ENCODE measurements around the gene TRAPPC13.

Gene TRAPPC13

GRCh38 chr5:65702036-65702435 lies 77.2 kb downstream of the TRAPPC13 start:
- FAIRE-seq (no peak), DNase-seq (ENCODE audit: insufficient read length, low spot score) (no peak)
- TF ChIP-seq POLR2A (IDR thresholded peaks at IDR 0.05; ENCODE audit: low read depth, low read length) = no peak

DNA sequence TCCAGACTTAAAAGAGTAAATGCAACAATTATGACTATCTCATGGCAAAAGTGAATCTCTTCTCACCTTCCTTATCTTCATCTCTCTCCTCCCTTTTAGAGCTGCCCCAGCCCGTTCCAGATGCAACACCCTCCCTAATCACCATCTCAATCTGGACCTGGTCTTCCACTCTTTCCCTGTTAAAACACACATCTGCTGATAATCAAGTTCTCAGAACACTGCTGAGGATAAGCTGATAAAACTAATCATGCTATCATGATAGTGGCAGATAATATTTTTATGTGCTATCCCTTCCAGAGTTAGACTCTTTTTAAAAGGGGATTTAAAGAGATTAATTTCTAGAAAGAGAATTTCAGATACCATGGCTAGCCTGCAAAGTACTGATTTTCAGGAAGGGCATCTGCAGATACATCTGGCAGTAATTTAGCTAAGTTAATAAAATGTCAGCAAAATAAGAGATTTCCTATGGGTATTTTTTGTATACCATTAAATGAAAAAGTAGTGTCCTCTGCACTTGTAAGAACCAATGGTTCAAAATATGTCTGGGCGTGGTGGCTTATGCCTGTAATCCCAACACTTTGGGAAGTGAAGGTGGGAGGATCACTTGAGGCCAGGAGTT lies 79.9 kb downstream of the TRAPPC13 start:
- FAIRE-seq (no peak), DNase-seq (ENCODE audit: insufficient read length, low spot score) (no peak)
- TF ChIP-seq POLR2A (IDR thresholded peaks at IDR 0.05; ENCODE audit: low read depth, low read length) = no peak

GRCh38 chr5:65707663-65708062 lies 82.8 kb downstream of the TRAPPC13 start:
- DNase-seq (ENCODE audit: insufficient read length, low spot score) (no peak), FAIRE-seq (no peak)
- TF ChIP-seq POLR2A (IDR thresholded peaks at IDR 0.05; ENCODE audit: low read depth, low read length) = no peak

- DNase-seq (ENCODE audit: insufficient read length, low spot score) (no peak), FAIRE-seq (no peak)
- no peak for TF ChIP-seq POLR2A (IDR thresholded peaks at IDR 0.05; ENCODE audit: low read depth, low read length)
Observed at GRCh38 chr5:65708145-65708544, 83.3 kb downstream of the TRAPPC13 start.

Measured in H54 (cell line).